Right lobe of liver (tissue), 6 donors: ENCODE results near the gene NDUFS2. TPM values are rescaled to one million over a fixed set of nuclear protein-coding genes. Genes with fewer than 3 reads are reported as not detected.
A peak's percentile ranks its signal among the peaks of the same experiment; 100 is the strongest.

Experiments used
- ATAC-seq, 4 donors: fragments of 200-7000 bp; cut with Tn5 transposase; one replicate each; pipeline ENCODE4 v1.9.1; 2020; ENCODE audit warnings: mild to moderate bottlenecking in 4 of 4, moderate library complexity in 4 of 4
- DNase-seq, 3 donors: peaks; one replicate each; pipeline ENCODE4 v3.0.0-alpha.2; 2020
- H3K27ac ChIP-seq, 3 donors: fragments of 200-600 bp; one replicate each; pipeline ENCODE4 v1.8.0; 2022
- H3K27me3 ChIP-seq, 2 donors: fragments of 200-600 bp; one replicate each; pipeline ENCODE4 v1.8.0; 2022
- H3K36me3 ChIP-seq, 4 donors: fragments of 200-600 bp; sonication (generic) in 1 of 4; one replicate each; pipeline versions ENCODE4 v1.5.1 to v1.8.0; 2017 to 2022; ENCODE audit warnings: control low read depth in 1 of 4
- H3K4me1 ChIP-seq, 4 donors: fragments of 200-600 bp; sonication (generic) in 1 of 4; one replicate each; pipeline versions ENCODE4 v1.5.1 to v1.8.0; 2017 to 2022; ENCODE audit warnings: control low read depth in 1 of 4
- H3K4me3 ChIP-seq, 3 donors: fragments of 200-600 bp; one replicate each; pipeline ENCODE4 v1.8.0; 2022
- H3K9me3 ChIP-seq, 4 donors: fragments of 200-600 bp; sonication (generic) in 1 of 4; one replicate each; pipeline versions ENCODE4 v1.5.1 to v1.8.0; 2017 to 2022; ENCODE audit warnings: control low read depth in 1 of 4
- CTCF ChIP-seq, 4 donors: fragments of 200-600 bp in 3 of 4; fragments of 450-650 bp in 1 of 4; IDR thresholded peaks; one replicate each; pipeline versions ENCODE4 v1.5.1 to v1.8.0; 2016 to 2022; ENCODE audit warnings: antibody characterized with exemption in 4 of 4, mild to moderate bottlenecking in 2 of 4
- POLR2A ChIP-seq: fragments of 450-650 bp; IDR thresholded peaks from one replicate; pipeline ENCODE4 v1.6.1; 2017; ENCODE audit warnings: antibody characterized with exemption, mild to moderate bottlenecking
- WGBS: methylation state at CpG from one replicate; pipeline ENCODE4 v1.1.6; 2018; ENCODE audit warnings: low coverage, low lambda C conversion rate; ENCODE audit not compliant: insufficient coverage; ENCODE audit errors: missing lambda C conversion rate; 5-methylcytosine and 5-hydroxymethylcytosine counted together
- intact Hi-C, 2 donors: fragments of 100-400 bp; cut with DNase I; formaldehyde crosslinking; loops; one replicate each; pipeline versions ENCODE4 v1.11.2 to v1.14.1; 2022
- total RNA-seq, 6 experiments: library from RNA; depleted of rRNA in 2 of 6; stranded (reverse); fragments of >200 nt in 2 of 6; fragmentation: NEBNext Ultra II Directional in 3 of 6; extraction: Animal tissue kit (Norgen Biotek cat#: 25700) in 3 of 6; gene quantifications; one replicate each; pipeline versions ENCODE4 v1.1.0 to v1.2.4, GENCODE V29; 2016 to 2023
- donor health status: DM: no; HTN: yes; CAD: no.
- donor health status: DM: no; HTN: no; CAD: no.
- donor health status: DM: no; HTN: no; CAD: no.
- donor health status: DM: no; HTN: yes; CAD: no.
- donor health status: DM: no; HTN: yes; CAD: no.

The NDUFS2 gene
- total RNA-seq, 6 experiments from 2014 or later: 91.1 to 157 (median 107) TPM

GRCh38 chr1:161192476-161193465 is 9.4 kb upstream of the NDUFS2 start:
- Histone ChIP-seq H3K27ac (peak overlapping the region in 2 of 3 donors; percentile 33 to 55), H3K27me3 (no peaks in the 10 kb centered on the region), H3K9me3 (no peaks in the 10 kb centered on the region), H3K36me3 (no peaks in the 10 kb centered on the region), H3K4me1 (peaks cover 0 to 19% (median 13%) of the 10 kb centered on the region in 4 donors), H3K4me3 (peak overlapping the region in 2 of 3 donors; percentile 15 to 33)
- intact Hi-C loops: loop anchor here (10.0 kb wide), 2 partner anchors 182 to 192 kb away; no protein-coding TSS in a partner anchor
- TF ChIP-seq POLR2A: no peak
- peak; percentile 73 to 95 (median 88) for TF ChIP-seq CTCF (IDR thresholded peaks at IDR 0.05)
- ATAC-seq (peak; percentile 64 to 71 (median 66)), DNase-seq (peak; percentile 50 to 78 (median 59))
- WGBS: 9% methylated on average over 9 of the region's 15 CpGs

- peak; percentile 86 to 92 (median 90) for ATAC-seq
- TF ChIP-seq POLR2A (peak; percentile 21), CTCF (IDR thresholded peaks at IDR 0.05) (peak; percentile 52 to 71 (median 54))
- Histone ChIP-seq H3K4me1 (peaks cover 0 to 19% (median 13%) of the 10 kb centered on the region in 4 donors), H3K27ac (peak overlapping the region; percentile 33 to 66 (median 55)), H3K4me3 (peak overlapping the region; percentile 11 to 33 (median 15)), H3K36me3 (no peaks in the 10 kb centered on the region), H3K9me3 (no peaks in the 10 kb centered on the region), H3K27me3 (no peaks in the 10 kb centered on the region)
- DNase-seq: peak; percentile 90 to 94 (median 91)
- intact Hi-C loops: loop anchor here (10.0 kb wide), 2 partner anchors 181 to 191 kb away; no protein-coding TSS in a partner anchor
- 20% methylated on average over 12 of the region's 21 CpGs for WGBS
Measured at GRCh38 chr1:161193561-161194235, 8.5 kb upstream of the NDUFS2 start.

GRCh38 chr1:161195171-161195570 is 7.0 kb upstream of the NDUFS2 start:
- Histone ChIP-seq H3K27me3 (no peaks in the 10 kb centered on the region), H3K27ac (no peak overlapping the region), H3K9me3 (no peaks in the 10 kb centered on the region), H3K4me1 (peaks cover 0 to 19% (median 13%) of the 10 kb centered on the region in 4 donors), H3K4me3 (no peak overlapping the region), H3K36me3 (no peaks in the 10 kb centered on the region)
- TF ChIP-seq CTCF (IDR thresholded peaks at IDR 0.05): no peak
- no peak for TF ChIP-seq POLR2A
- no peak for ATAC-seq
- DNase-seq: no peak
- 61% methylated on average over 2 of the region's 4 CpGs for WGBS
- intact Hi-C loops: loop anchor here (10.0 kb wide), 2 partner anchors 180 to 190 kb away; no protein-coding TSS in a partner anchor

- ATAC-seq (no peak), DNase-seq (no peak)
- 100% methylated on average over 4 of the region's 7 CpGs for WGBS
- peaks cover 0 to 26% (median 15%) of the 10 kb centered on the region in 4 donors for H3K4me1 ChIP-seq
- intact Hi-C loops: loop anchor here (10.0 kb wide), 2 partner anchors 179 to 189 kb away; no protein-coding TSS in a partner anchor
- H3K9me3 ChIP-seq: no peaks in the 10 kb centered on the region
- no peaks in the 10 kb centered on the region for H3K36me3 ChIP-seq
- peak overlapping the region in 1 of 3 donors; percentile 55 for H3K27ac ChIP-seq
- no peaks in the 10 kb centered on the region for H3K27me3 ChIP-seq
- TF ChIP-seq POLR2A (no peak), CTCF (IDR thresholded peaks at IDR 0.05) (no peak)
- peak overlapping the region in 1 of 3 donors; percentile 38 for H3K4me3 ChIP-seq
Measured at GRCh38 chr1:161196111-161196510, 6.1 kb upstream of the NDUFS2 start.
